22Rv1 (cell line): ENCODE measurements around the gene CD44.

Source experiments
- ZFX ChIP-seq: fragments of 450-650 bp; IDR thresholded peaks from 2 replicates; pipeline ENCODE4 v1.6.1; 2017; ENCODE audit warnings: antibody characterized with exemption, borderline replicate concordance
- TF ChIP-seq, protein P1 (sequence below): fragments of 450-650 bp; IDR thresholded peaks from 2 replicates; pipeline ENCODE4 v1.5.1; 2017; ENCODE audit warnings: mild to moderate bottlenecking

GRCh38 chr11:35227576-35228327 lies 88.8 kb downstream of the CD44 start:
- TF ChIP-seq, protein P1, sequence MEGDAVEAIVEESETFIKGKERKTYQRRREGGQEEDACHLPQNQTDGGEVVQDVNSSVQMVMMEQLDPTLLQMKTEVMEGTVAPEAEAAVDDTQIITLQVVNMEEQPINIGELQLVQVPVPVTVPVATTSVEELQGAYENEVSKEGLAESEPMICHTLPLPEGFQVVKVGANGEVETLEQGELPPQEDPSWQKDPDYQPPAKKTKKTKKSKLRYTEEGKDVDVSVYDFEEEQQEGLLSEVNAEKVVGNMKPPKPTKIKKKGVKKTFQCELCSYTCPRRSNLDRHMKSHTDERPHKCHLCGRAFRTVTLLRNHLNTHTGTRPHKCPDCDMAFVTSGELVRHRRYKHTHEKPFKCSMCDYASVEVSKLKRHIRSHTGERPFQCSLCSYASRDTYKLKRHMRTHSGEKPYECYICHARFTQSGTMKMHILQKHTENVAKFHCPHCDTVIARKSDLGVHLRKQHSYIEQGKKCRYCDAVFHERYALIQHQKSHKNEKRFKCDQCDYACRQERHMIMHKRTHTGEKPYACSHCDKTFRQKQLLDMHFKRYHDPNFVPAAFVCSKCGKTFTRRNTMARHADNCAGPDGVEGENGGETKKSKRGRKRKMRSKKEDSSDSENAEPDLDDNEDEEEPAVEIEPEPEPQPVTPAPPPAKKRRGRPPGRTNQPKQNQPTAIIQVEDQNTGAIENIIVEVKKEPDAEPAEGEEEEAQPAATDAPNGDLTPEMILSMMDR, result no peak
- TF ChIP-seq ZFX, result no peak
